Activated naive CD4-positive, alpha-beta T cell treated with anti-CD3 and anti-CD28 coated beads for 36 hours (primary cell): ENCODE data around the gene NOP56. TPM values are rescaled to one million over a fixed set of nuclear protein-coding genes. Genes with fewer than 3 reads are reported as not detected.

Source experiments
- CTCF ChIA-PET: fragments of 350-600 bp; sonication (Branson Sonifier 250); formaldehyde crosslinking; loops from one replicate; lab custom pipeline; 2021; ENCODE audit warnings: antibody characterized with exemption; lab: Charles Lee
- DNase-seq: peaks from one replicate; pipeline ENCODE4 v3.0.0-alpha.2; 2020
- H3K27ac Mint-ChIP-seq: one replicate; pipeline ENCODE4 v1.8.0; 2021; ENCODE audit warnings: mild to moderate bottlenecking, mixed read lengths
- H3K27me3 Mint-ChIP-seq: one replicate; pipeline ENCODE4 v1.8.0; 2021; ENCODE audit warnings: low read depth, mixed read lengths
- H3K36me3 Mint-ChIP-seq: one replicate; pipeline ENCODE4 v1.8.0; 2021; ENCODE audit warnings: low read depth, mixed read lengths
- H3K4me1 Mint-ChIP-seq: one replicate; pipeline ENCODE4 v1.8.0; 2021; ENCODE audit warnings: low read depth, mixed read lengths
- H3K4me3 Mint-ChIP-seq: one replicate; pipeline ENCODE4 v1.8.0; 2021; ENCODE audit warnings: mild to moderate bottlenecking, moderate library complexity, mixed read lengths
- H3K9me3 Mint-ChIP-seq: one replicate; pipeline ENCODE4 v1.8.0; 2021; ENCODE audit warnings: mixed read lengths
- intact Hi-C: fragments of 100-400 bp; cut with micrococcal nuclease; formaldehyde crosslinking; loops from one replicate; pipeline ENCODE4 v1.15.1; 2023
- total RNA-seq, 2 experiments: library from RNA; stranded (reverse); gene quantifications; one replicate each; pipeline ENCODE4 v1.2.3, GENCODE V29; 2021

Gene NOP56
- total RNA-seq, 2 experiments from 2014 or later: 385 to 405 TPM

DNA sequence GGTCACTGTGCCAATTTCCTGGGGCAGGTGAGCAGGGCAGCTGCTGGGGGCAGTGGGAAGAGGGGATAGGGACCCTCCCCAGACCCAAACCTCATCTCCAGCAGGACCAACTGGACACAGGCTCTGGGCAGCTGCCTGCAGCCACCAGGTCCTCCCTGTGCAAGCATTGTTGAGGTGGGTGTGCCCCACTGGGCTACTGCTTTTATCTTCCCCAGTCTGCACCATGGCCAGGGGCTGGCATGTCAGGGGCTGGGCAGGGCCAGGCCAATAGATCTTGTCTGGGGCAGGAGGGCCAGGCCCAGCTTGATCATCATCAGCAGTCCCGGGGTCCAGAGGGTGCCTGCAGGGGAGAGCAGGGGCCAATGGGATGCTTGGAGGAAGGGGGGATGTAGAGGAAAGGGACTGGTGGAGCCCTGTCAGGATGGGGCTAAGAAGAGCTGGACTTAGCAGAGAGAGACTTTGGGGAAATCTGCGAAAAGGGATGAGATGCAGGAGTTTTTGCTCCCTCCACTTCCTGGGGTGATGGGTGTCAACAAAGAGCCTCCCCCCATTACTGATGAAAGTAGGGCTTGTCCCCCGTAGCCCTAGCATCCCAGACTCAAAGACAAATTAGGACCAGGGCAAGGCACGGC, 45.9 kb downstream of the NOP56 start:
- Mint-ChIP-seq H3K4me1 (no peaks in the 10 kb centered on the region), H3K27me3 (peaks cover 25% of the 10 kb centered on the region), H3K9me3 (no peaks in the 10 kb centered on the region), H3K36me3 (no peaks in the 10 kb centered on the region), H3K27ac (no peak overlapping the region), H3K4me3 (no peak overlapping the region)
- CTCF ChIA-PET: interaction anchor here (0.5 kb wide), 1 partner anchor 10 kb away, joined by 11 read pairs; no protein-coding TSS in a partner anchor
- no peak for DNase-seq
- intact Hi-C loops: no loop called here

DNA sequence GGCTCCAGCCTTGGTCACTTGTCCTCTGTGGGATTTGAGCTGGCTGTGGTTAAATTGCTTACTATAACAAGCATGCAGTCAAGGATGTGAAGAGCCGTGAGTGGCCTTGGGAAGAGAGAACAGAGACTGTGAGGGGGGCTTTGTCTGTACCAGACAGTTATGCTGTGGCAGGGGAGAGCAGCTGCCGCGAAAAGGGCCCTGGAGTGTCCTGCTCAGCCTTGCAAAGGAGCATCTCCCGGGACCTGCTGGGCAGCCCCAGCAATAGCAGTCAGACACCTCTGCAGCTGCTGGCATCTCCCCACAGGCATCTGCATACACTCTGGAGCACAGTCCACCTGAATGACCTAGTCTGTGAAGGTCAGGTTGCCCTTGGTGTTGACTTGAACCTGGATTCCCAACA, 46.5 kb downstream of the NOP56 start:
- no peak for DNase-seq
- H3K4me3 Mint-ChIP-seq: no peak overlapping the region
- no peaks in the 10 kb centered on the region for H3K9me3 Mint-ChIP-seq
- no peaks in the 10 kb centered on the region for H3K36me3 Mint-ChIP-seq
- peaks cover 25% of the 10 kb centered on the region for H3K27me3 Mint-ChIP-seq
- no peak overlapping the region for H3K27ac Mint-ChIP-seq
- CTCF ChIA-PET: interaction anchor here (0.5 kb wide), 1 partner anchor 35 kb away, joined by 3 read pairs; no protein-coding TSS in a partner anchor
- intact Hi-C loops: no loop called here
- no peaks in the 10 kb centered on the region for H3K4me1 Mint-ChIP-seq

DNA sequence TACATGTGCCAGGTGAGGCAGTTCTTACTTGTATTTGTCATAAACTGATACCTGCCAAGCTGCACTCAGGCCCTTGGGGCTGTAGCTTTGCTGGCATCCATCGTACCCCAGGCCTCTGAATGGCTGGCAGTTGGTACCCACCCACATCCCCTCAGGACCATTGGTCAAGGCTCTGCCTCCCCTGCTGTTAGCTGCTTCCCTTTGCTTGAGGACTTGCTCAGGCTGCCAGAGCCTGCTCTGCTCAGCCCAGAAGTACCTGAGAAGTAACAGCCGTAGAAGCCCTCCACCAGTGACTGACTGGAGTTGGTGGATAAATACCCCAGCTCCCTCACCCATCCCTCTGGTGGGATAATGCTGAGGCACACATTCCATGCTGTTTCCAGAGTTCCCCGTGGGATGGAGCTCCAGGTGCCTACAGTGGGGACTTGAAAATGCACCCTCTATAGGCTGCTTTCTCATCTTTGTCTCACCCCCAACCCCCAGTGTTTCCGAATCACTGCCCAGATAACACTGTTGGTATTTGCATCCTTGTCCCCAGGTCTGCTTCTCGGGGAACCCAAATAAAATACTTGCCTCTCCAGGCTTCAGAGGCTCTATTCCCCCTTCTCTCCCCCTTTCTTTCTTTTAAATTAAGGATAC, 47.5 kb downstream of the NOP56 start:
- intact Hi-C loops: no loop called here
- H3K27ac Mint-ChIP-seq: no peak overlapping the region
- no peaks in the 10 kb centered on the region for H3K4me1 Mint-ChIP-seq
- no peaks in the 10 kb centered on the region for H3K36me3 Mint-ChIP-seq
- no peaks in the 10 kb centered on the region for H3K9me3 Mint-ChIP-seq
- H3K4me3 Mint-ChIP-seq: no peak overlapping the region
- H3K27me3 Mint-ChIP-seq: peaks cover 15% of the 10 kb centered on the region
- CTCF ChIA-PET: interaction anchor here (0.5 to 0.6 kb wide), 2 partner anchors 34 to 154 kb away, joined by 3 read pairs; no protein-coding TSS in a partner anchor
- no peak for DNase-seq

DNA sequence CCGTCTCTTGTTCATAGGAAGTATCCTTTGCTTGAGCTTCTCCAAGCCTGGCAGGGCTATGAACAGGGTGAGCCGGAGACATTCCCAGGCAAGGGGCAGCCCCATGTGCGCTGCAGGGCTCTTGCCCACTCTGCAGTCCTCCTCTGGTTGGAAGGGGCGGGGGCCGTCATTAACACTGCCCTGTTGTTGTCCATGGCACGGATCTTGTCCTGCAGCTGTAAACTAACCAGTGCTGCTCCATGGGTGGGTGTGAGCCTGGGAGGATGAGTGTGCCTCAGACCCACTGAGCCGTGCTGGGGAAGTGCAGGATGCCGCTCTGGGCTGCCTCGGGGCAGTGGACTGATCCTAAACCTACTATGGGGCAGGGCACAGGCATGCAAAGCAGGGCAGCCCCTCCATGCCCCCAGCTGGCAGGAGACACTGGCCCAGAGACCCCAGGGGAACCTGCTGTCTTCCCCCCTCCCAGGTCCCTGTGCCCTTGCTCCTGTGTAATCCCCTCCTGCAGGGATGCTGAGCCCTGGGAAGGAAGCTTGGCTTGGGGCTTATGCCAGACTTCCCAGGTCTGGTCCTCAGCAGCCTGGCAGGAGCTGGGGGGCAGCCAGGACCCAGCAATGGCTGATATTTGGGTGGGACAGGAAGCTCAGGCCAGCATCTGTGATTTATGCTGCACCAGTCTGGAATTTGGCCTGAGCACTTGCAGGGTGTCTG, 48.6 kb downstream of the NOP56 start:
- no peak for DNase-seq
- Mint-ChIP-seq H3K27me3 (peaks cover 6% of the 10 kb centered on the region), H3K4me3 (no peak overlapping the region), H3K27ac (no peak overlapping the region), H3K4me1 (peaks cover under 1% of the 10 kb centered on the region), H3K9me3 (no peaks in the 10 kb centered on the region), H3K36me3 (no peaks in the 10 kb centered on the region)
- CTCF ChIA-PET: interaction anchor here (0.6 kb wide), 1 partner anchor 179 kb away, joined by 3 read pairs; no protein-coding TSS in a partner anchor
- intact Hi-C loops: no loop called here

DNA sequence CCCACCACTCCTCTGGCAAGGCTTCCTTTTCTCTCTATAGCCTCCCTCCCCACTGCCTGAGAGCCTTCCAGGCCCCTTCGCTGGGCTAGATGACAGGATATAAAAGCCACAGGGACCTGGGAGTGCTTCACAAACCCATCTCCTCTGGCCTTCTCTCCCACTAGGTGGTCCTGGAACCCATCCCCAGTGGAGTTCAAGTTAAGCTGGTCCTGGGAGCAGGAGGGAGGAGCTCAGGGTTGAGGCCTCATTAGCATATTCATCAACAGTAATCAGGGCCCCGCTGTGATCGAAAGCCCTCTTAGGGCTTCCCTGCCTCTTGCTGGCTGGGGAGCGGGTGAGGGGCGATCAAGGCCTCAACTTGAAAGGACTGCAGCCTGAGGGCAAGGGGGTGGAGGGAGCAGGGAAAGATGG, 49.2 kb downstream of the NOP56 start:
- Mint-ChIP-seq H3K27ac (no peak overlapping the region), H3K9me3 (no peaks in the 10 kb centered on the region), H3K27me3 (peaks cover 4% of the 10 kb centered on the region), H3K4me1 (peaks cover 3% of the 10 kb centered on the region), H3K4me3 (no peak overlapping the region), H3K36me3 (no peaks in the 10 kb centered on the region)
- no peak for DNase-seq
- intact Hi-C loops: no loop called here
- CTCF ChIA-PET: no interaction called here

DNA sequence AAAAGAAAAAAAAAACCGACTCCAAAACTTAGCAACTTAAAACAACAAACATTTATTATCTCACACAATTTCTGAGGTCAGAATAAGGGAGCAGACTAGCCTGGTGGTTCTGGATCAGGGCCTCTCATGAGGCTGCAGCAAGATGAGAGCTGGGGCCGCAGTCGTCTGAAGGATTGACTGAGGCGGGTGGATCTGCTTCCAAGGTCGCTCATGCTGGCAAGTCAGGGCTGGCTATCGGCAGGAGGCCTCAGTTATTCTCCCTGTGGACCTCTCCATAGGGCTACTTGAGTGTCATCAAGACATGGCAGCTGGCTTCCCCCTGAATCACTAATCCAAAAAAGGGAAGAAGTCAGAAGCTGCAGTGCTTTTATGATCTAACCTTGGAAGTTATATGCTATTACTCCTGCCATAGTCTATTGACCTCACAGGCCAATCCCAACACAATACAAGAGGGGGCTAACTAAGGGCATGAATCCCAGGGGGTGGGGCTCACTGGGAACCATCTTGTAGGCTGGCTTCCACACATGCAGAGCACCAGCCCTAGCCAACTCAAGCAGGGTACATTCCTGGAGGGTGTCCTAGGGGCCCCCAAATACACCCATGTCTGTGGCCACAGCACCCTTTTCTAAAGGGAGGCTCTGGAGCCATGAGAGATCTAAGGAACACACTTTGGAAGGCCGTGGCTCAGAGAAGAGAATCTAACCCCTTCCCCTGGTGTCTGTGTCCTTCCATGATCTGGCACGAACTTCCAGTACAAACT, 51.5 kb downstream of the NOP56 start:
- no peak for DNase-seq
- H3K4me1 Mint-ChIP-seq: peaks cover 3% of the 10 kb centered on the region
- H3K27me3 Mint-ChIP-seq: peaks cover 2% of the 10 kb centered on the region
- no peak overlapping the region for H3K4me3 Mint-ChIP-seq
- H3K27ac Mint-ChIP-seq: no peak overlapping the region
- intact Hi-C loops: no loop called here
- CTCF ChIA-PET: no interaction called here
- no peaks in the 10 kb centered on the region for H3K9me3 Mint-ChIP-seq
- no peaks in the 10 kb centered on the region for H3K36me3 Mint-ChIP-seq

DNA sequence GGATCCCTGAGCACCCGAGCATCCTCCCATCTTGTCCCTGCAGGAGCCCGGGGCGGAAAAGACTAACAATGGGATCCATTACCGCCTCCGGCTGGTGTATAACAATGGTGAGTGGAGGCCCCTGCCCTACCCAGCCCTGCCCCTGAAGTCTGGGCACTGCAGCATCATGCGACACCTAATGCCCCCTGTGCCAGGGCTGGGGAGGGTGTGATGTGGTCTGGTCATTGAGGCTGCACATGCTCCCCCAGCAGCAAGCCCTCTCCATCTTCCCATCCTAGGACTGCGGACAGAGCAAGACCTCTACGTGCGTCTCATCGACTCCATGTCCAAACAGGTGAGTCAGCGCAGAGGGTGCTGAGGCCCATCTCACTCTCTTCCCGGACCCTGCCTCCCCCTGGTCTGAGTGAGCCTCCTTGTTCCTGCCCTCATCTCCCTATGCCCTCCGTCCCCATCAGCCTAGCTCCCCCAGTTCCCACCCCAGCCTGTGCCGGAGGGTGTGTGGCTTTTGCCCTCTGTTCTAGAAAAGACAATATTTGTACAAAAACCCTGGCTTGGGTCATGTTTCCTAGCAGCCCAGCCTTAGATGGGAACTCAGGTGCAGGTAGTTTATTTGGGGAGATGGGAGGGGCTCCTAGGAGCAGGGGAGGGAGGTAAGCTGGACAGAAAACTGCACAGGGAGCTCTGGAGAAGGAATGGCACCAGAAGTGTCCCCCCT, 53.7 kb downstream of the NOP56 start:
- CTCF ChIA-PET: interaction anchor here (0.6 to 2.6 kb wide), 4 partner anchors 19 to 47 kb away, joined by 3 to 7 read pairs (median 4); no protein-coding TSS in a partner anchor
- DNase-seq: no peak
- H3K27ac Mint-ChIP-seq: no peak overlapping the region
- no peaks in the 10 kb centered on the region for H3K36me3 Mint-ChIP-seq
- H3K27me3 Mint-ChIP-seq: peaks cover 2% of the 10 kb centered on the region
- intact Hi-C loops: no loop called here
- H3K4me1 Mint-ChIP-seq: peaks cover 3% of the 10 kb centered on the region
- H3K4me3 Mint-ChIP-seq: no peak overlapping the region
- H3K9me3 Mint-ChIP-seq: no peaks in the 10 kb centered on the region

DNA sequence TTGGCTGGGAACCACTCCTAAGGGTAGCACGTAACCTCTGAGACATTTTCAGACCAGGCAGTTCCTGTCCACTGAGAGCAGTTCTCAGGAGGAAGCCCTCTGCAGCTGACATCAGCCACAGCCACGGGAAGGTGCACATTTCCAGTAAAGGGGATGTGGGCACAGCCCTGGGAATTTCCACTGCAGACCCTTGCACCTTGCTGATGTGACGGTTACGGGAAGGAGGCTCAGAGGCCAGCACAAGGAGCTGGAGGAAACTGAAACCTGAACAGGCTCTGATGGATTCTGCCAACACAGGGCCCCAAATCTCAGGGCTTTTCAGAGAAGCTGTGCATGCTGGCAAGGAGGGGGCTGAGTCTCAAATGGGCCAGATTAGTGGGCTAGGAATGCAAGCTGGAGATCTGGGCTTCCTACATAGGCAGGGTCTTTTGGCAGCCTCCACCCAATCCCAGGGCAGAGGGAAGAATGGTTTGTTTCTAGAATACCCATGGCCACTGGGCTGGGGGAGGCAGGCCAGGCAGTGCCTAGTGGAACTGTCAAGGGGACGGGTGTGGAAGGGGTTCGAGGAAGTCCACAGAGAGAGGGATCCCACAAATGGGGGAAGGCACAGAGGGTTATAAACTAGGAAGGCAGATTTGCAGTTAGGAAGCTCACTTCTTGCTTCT, 54.4 kb downstream of the NOP56 start:
- peak; percentile 45 for DNase-seq
- Mint-ChIP-seq H3K27me3 (peaks cover 2% of the 10 kb centered on the region), H3K4me3 (no peak overlapping the region), H3K27ac (no peak overlapping the region), H3K36me3 (no peaks in the 10 kb centered on the region), H3K9me3 (no peaks in the 10 kb centered on the region), H3K4me1 (peaks cover 3% of the 10 kb centered on the region)
- intact Hi-C loops: no loop called here
- CTCF ChIA-PET: interaction anchor here (0.6 to 2.6 kb wide), 4 partner anchors 19 to 46 kb away, joined by 3 to 7 read pairs (median 4); no protein-coding TSS in a partner anchor

DNA sequence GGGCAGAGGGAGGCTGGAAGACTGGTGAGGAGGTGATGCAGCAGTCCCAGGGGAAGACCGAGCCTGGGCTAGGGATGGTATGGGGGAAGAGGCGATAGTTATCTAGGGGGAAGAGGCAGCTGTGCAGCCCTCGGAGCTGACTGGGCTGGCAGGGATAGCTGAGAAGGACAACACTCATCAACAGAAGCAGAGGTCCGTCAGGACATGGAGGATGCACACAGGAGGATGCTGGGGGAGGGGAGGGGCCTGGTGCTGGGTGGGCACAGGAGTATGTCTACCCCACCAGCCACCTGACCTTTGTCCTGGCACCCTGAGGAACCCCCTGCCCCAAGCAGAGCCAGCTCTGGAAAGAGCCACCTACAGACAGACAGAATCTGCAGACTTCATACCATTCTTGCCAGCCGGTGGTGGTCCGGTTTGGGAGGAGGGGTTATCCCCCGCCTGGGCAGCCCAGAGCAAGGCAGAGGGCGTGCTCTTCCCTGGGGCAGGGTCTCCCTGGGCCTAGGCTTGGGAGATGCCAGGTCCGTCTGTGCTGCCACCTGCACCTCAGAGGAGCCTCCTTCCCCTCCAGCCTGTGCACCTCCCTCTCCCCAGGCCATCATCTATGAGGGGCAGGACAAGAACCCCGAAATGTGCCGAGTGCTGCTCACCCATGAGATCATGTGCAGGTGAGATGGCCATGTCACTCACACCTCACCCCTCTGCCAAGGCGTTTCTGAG, 55.1 kb downstream of the NOP56 start:
- Mint-ChIP-seq H3K36me3 (no peaks in the 10 kb centered on the region), H3K4me1 (peaks cover 3% of the 10 kb centered on the region), H3K4me3 (no peak overlapping the region), H3K9me3 (no peaks in the 10 kb centered on the region), H3K27me3 (peaks cover 2% of the 10 kb centered on the region), H3K27ac (no peak overlapping the region)
- CTCF ChIA-PET: interaction anchor here (1.1 to 2.6 kb wide), 3 partner anchors 20 to 45 kb away, joined by 4 to 7 read pairs (median 5); no protein-coding TSS in a partner anchor
- no peak for DNase-seq
- intact Hi-C loops: no loop called here
